ENCODE measurements around the gene EYS. TPM values are rescaled to one million over a fixed set of nuclear protein-coding genes. Genes with fewer than 3 reads are reported as not detected.
"Not testable (repeated sequence)": the region's sequence is repeated elsewhere in the genome, so short reads cannot be mapped to it uniquely, and the experiment has no call there.

EYS gene
- total RNA-seq, 1 experiment from 2014 or later = not detected

DNA sequence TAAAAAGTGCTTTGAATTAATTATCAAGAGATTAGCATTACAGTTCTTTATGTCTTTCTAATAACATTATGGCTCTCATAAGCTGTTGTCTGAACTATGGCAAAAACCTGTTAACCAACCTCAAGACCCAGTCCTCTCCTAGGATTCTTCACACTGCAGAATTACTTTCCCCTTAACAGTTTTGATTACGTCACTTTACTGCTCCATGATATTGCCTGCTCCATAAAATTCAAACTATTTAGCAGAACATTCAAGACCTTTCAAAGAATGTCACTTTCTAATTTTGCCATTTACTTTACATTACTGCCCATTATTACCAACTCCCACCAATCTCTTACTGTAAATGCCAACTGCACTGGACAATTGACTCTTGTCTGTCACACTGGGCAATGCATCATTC is 1227.9 kb downstream of the EYS start:
- no peak for DNase-seq (ENCODE audit: low read depth)

DNA sequence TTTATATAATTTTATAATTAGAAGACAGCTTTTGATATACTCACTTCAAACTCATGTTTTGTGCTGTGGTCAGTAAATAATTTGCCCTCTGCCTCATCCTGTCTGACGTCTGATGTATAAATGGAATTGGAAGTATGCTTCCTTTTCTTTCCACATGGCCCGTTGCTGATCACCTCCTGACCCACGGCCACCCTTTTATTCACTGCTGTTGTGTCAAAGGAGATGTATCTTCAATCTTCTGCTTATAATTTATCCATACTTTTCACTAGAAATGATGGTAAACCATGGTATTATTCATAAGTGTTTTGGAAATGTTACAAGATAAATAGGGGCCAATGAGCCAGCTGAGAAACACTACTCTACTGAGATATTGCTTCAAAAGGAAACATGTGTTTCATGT is 1229.6 kb downstream of the EYS start:
- DNase-seq (ENCODE audit: low read depth) = no peak

DNA sequence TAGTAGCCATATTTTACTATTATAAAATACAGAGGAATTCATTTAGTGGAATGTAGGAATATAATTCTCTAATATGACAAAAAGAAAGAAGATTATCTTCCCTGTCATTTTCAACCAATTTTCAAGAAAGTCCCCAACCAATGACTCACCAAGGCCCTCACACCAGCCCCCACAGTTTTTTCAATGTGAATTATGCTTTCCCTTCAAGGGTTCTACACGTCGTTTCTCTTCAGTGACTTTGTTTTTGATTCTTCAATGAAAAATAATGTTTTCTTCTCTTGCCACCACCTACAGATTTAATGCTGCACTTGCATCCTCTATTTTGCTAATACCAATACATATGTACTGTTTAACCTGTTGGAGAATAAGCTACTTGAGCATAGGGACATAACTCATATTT is 1230.1 kb downstream of the EYS start:
- no peak for DNase-seq (ENCODE audit: low read depth)

GRCh38 chr6:64469405-64469804 is 1237.6 kb downstream of the EYS start:
- DNase-seq (ENCODE audit: low read depth) = not testable (repeated sequence)

DNA sequence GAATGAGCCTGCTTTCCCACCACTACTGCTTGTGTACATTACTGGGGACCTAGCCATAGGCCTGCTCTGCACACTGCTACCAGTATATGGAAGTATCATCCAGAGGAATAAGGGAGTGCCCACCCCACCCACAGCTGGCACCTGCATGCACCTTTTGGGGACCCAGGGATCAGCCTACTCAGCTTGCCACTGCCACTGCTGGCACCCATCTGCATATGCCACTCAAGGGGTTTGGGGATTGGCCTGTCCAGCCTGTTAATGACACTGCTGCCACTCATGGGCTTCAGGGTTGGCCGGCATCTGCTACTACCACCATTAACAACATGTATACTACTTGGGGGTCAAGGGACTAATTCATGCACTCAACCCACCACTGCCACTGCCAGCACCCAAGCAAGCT is 1239.4 kb downstream of the EYS start:
- no peak for DNase-seq (ENCODE audit: low read depth)

GRCh38 chr6:64459411-64459944 is 1247.5 kb downstream of the EYS start:
- DNase-seq (ENCODE audit: low read depth) = no peak

- not testable (repeated sequence) for DNase-seq (ENCODE audit: low read depth)
These were observed 1258.9 kb downstream of the EYS start for GRCh38 chr6:64448101-64448500.

DNA sequence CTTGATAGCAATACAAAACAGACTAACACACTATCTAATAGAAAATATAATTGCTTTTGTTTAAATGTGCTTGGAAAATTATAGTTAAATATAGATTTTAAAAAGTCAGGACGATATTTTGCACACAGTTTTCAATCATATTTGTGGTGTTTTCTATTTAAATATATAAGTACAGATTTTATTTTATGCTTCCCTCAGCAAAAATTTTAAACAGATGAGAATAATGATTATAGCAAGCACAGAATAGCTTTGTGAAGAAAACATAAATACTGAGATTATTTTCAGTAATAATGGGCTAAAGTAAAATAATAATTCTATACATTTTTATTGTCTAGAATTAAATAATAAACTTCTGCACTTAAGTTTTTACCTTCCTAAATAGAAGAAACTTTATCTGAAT is 1262.0 kb downstream of the EYS start:
- DNase-seq (ENCODE audit: low read depth) = no peak

DNA sequence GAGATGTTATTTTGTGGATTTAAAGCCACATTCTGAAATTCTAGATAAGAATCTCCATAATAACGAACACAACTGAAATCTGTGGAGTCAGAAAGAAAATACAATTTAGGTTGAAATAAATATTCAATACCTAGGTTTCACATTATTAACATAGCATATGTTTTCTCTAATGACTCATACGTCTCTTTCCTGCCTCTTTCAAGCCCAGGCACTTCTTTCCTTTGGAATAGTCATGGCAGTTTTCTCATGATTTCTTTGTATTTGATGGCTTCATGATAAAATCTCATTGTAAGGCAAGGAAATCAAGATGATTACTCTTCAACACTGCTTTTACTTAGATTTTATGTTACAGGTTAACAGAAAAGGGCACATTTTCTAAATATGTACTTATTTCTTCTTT is 1267.8 kb downstream of the EYS start:
- no peak for DNase-seq (ENCODE audit: low read depth)

DNA sequence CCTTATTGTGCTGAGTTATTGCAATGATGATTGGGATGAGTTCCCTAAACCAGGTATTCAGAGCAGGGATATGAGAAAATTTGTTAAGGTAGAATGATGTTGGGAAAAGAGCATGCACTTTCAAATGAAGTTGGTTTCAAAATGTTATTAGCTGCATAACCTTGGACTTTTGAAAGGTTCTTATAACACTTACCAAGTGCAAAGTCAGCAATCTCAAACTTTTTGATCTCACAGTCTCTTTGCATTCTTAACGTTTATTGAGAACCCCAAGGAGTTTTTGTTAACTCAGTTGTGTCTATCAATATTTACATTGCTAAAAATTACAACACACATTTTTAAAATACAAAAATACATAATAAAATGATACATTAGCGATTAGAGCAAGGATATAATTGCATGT is 1269.0 kb downstream of the EYS start:
- no peak for DNase-seq (ENCODE audit: low read depth)

GRCh38 chr6:64429926-64430325 is 1277.1 kb downstream of the EYS start:
- no peak for DNase-seq (ENCODE audit: low read depth)

GRCh38 chr6:64428186-64428585 is 1278.8 kb downstream of the EYS start:
- no peak for DNase-seq (ENCODE audit: low read depth)

GRCh38 chr6:64415926-64416325 is 1291.1 kb downstream of the EYS start:
- DNase-seq (ENCODE audit: low read depth) = no peak

- DNase-seq (ENCODE audit: low read depth) = no peak
These were observed 1295.8 kb downstream of the EYS start for GRCh38 chr6:64411226-64411625.

- DNase-seq (ENCODE audit: low read depth) = no peak
These were observed 1297.1 kb downstream of the EYS start for GRCh38 chr6:64409948-64410347.

DNA sequence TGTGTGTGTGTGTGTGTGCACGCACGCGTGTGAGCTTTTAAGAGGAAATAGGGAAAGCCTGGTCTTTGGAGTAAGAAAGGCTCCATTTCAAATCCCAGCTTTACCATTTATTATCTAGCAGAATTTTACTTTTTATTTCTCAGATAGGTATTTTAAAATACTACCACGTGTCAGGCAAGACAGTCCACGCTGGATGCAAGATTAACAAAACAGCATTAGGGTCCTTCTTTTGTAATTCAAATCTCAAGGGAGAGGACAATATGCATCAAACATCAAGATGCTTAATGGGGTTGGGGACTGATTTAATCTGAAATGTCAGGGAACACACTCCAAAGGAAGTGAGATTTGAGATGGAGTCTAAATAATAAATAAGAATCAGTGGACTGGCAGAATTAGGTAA is 1302.6 kb downstream of the EYS start:
- DNase-seq (ENCODE audit: low read depth) = no peak

DNA sequence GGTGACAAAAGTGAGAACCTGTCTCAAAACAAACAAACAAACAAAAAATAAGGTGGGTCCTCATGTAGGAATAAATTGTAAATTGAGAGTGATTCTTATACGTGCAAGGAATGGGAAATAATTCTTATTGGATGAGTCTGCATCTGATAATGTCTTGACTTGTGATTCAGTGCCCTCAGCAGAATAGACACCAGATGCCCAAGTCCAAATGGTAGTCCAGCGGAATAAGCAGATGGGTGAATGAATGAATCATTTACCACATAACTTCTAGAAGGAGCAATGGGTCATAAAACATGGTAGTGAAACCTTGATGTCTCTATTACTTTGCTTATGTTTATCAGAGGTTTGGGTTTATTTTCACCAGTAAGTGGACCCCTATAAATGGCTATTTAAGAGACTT is 1323.7 kb downstream of the EYS start:
- DNase-seq (ENCODE audit: low read depth) = no peak

- DNase-seq (ENCODE audit: low read depth) = no peak
These were observed 1330.6 kb downstream of the EYS start for GRCh38 chr6:64376394-64376793.

DNA sequence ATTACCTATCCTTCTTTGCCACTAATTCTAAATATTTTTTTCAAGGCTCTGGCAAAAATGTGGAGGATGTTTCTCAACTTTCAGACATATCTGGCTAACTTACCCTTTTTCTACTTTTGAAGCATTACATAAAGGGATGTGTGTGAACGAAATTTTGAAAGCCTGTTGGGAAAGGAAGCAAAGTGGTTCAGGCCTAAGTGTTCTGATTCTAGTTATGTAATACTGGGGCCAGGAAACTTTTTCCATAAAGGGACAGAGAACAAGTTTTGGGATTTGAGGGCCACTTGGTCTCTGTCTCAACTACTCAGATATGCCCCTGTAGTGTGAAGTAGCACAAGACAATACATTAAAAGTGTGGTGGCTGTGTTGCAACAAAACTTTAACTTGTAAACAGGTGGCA is 1349.6 kb downstream of the EYS start:
- DNase-seq (ENCODE audit: low read depth) = no peak

- DNase-seq (ENCODE audit: low read depth) = no peak
These were observed 1359.6 kb downstream of the EYS start for GRCh38 chr6:64347411-64347810.

DNA sequence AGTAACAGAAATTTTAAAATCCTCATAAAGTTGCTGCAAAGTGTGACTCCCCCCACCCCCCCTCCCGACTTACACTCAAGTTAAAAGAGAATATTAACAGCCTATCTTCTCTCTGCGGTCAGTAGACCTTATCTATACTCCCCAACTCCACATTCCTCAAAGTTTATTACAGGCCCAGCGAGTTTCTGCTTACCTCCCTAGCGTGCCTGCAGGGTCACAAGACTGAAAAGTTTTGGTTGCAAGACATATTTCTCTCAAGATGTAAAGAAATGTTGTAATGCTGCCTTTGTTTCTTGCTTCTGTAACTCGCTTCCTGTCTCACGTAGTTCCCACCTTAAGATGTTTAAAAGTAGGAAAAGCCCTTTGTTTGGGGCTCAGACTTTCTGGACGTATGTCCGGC is 1371.8 kb downstream of the EYS start:
- DNase-seq (ENCODE audit: low read depth) = no peak

GRCh38 chr6:64334636-64335035 is 1372.4 kb downstream of the EYS start:
- no peak for DNase-seq (ENCODE audit: low read depth)

GRCh38 chr6:64330694-64331307 is 1376.2 kb downstream of the EYS start:
- no peak for DNase-seq (ENCODE audit: low read depth)

- DNase-seq (ENCODE audit: low read depth) = no peak
These were observed 1380.1 kb downstream of the EYS start for GRCh38 chr6:64326939-64327338.
